Mammary epithelial cell (primary cell): ENCODE results near the gene ARL8A.

Experiments used
- CTCF ChIP-seq, 2 donors: IDR thresholded peaks in 1 of 2; conservative IDR thresholded peaks in 1 of 2; 2 replicates each; pipeline ENCODE4 v1.5.1; 2011 to 2012; ENCODE audit warnings: inconsistent platforms in 2 of 2, low read length in 2 of 2, mild to moderate bottlenecking in 2 of 2, control low read depth in 1 of 2, low read depth in 1 of 2; ENCODE audit not compliant: insufficient read depth in 1 of 2; ENCODE audit errors: extremely low read depth in 1 of 2
- EZH2 ChIP-seq: IDR thresholded peaks from 2 replicates; pipeline ENCODE4 v1.6.1; 2012; ENCODE audit warnings: low read length, inconsistent platforms, borderline replicate concordance

GRCh38 chr1:202130816-202131522, 13.6 kb downstream of the ARL8A start:
- TF ChIP-seq CTCF (conservative IDR thresholded peaks at IDR 0.05 in 1 of 2, IDR thresholded peaks at IDR 0.05 in 1 of 2; ENCODE audit: extremely low read depth in 1 of 2, insufficient read depth in 1 of 2, low read depth in 1 of 2, low read length in 2 of 2) (no peak), EZH2 (no peak)
